Cardiac septum (tissue), 1 donor: ENCODE measurements around the gene NSFL1C. TPM values are rescaled to one million over a fixed set of nuclear protein-coding genes. Genes with fewer than 3 reads are reported as not detected.

Source experiments
- DNase-seq: peaks from one replicate; pipeline ENCODE4 v3.0.0-alpha.2; 2020; ENCODE audit warnings: low spot score
- intact Hi-C: fragments of 100-400 bp; cut with DNase I; formaldehyde crosslinking; loops from one replicate; pipeline ENCODE4 v1.14.0; 2022
- total RNA-seq: library from RNA; stranded (reverse); fragmentation: NEBNext Ultra II Directional; extraction: Animal tissue kit (Norgen Biotek cat#: 25700); gene quantifications from one replicate; pipeline ENCODE4 v1.2.1, GENCODE V29; 2021
- donor health status: DM: no; HTN: no; CAD: no.

NSFL1C gene
- total RNA-seq, 1 donor from 2014 or later, result 64.0 TPM

- peak; percentile 80 for DNase-seq
- intact Hi-C loops, result no loop called here
Measured at GRCh38 chr20:1434571-1435336, 31.9 kb downstream of the NSFL1C start.

GRCh38 chr20:1431158-1431557, 35.5 kb downstream of the NSFL1C start:
- DNase-seq, result no peak
- intact Hi-C loops, result no loop called here

GRCh38 chr20:1430004-1430451, 36.6 kb downstream of the NSFL1C start:
- no peak for DNase-seq
- intact Hi-C loops, result no loop called here

- intact Hi-C loops, result no loop called here
- no peak for DNase-seq
Measured at GRCh38 chr20:1429143-1429728, 37.4 kb downstream of the NSFL1C start.

- no peak for DNase-seq
- intact Hi-C loops, result no loop called here
Measured at GRCh38 chr20:1427457-1428054, 39.1 kb downstream of the NSFL1C start.

- intact Hi-C loops, result no loop called here
- DNase-seq, result no peak
Measured at GRCh38 chr20:1426231-1426849, 40.3 kb downstream of the NSFL1C start.

DNA sequence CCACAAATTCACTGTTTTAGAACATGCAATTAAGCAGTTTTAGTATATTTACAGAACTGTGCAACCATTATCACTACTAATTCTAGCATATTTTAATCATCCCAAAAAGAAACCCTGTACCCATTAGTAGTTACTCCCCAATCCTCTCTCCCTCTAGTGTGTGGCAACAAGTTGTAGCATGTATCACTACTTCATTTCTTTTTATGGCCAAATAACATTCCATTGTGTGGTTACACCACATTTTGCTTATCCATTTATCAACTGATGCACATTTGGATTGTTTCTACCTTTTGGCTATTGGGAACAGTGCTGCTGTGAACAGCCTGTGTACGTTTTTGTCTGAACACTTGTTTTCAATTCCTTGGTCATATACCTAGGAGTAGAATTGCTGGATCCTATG, 42.3 kb downstream of the NSFL1C start:
- intact Hi-C loops, result no loop called here
- DNase-seq, result no peak

DNA sequence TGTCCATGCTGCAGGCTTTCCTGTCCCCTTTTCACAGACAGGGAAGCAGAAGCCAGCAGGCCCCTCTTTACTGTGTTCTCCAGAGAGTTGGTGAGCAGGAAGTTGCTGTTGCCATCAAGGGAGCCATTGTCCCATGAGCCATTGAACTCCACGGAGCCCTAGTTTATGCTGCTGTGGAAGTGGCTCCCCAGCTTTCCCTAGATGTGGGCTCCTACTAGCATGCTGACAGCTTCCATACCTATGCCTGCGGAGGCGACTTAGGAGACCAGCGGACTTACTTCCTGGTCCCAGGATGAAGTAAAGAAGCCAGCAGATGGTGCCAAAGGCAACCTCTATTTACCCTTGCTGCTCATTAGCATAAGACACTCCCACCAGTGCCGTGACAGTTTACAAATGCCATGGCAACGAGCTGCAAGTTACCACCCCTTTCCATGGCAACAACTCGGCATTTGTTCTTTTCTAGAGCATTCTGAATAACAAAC, 43.0 kb downstream of the NSFL1C start:
- intact Hi-C loops, result no loop called here
- DNase-seq, result no peak

DNA sequence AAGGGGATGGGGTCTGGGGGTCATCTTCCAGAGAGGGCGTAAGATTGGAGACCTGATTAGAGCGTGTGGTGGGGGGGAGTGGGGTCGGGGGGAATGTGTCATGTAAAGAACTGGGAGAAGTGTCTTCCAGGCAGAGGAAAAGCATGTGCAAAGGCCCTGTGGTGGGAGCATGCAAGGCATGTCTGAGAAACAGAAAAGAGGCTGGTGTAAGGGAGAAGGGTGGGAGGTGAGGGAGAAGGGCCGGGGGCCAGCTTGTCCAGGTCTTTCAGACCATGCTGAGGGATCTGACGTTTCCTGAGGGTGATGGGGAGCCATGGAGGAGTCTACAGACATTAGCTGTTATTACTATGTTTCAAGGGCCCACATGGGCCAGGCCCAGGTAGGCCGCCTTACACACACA, 43.4 kb downstream of the NSFL1C start:
- intact Hi-C loops, result no loop called here
- DNase-seq, result no peak

GRCh38 chr20:1422753-1423152, 43.9 kb downstream of the NSFL1C start:
- intact Hi-C loops, result no loop called here
- DNase-seq, result no peak

DNA sequence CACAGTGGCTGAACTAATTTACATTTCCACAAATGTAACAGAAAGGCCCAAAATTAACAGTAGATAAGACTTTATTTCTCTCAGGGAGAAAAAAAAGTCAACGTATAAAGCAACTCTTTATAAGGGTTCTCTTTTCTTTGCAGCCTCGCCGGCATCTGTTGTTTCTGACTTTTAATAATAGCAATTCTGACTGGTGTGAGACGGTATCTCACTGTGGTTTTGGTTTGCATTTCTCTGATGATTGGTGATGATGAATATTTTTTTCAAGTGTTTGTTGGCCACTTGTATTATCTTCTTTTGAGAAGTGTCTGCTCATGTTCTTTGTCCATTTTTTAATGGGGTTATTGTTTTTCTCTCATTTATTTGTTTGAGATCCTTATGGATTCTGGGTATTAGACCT, 46.6 kb downstream of the NSFL1C start:
- intact Hi-C loops, result no loop called here
- DNase-seq, result no peak

DNA sequence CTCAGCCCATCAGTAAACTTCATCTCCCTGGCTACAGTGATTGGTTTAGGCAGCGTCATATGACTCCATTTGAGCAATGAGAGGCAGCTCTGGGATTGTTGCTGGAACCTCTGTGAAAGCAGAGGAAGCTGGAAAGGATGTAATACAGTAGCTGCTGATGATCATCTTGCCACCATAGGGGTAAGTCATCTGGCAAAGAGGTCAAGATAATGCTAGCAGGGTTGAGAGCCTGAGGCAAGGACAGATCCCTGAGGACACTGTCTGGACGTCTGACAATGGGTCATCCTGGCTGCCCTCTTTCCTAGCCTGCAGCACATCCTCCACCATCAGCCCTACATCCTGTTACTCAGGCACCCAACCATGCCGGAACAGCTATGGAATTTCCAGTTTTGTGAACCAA, 48.3 kb downstream of the NSFL1C start:
- no peak for DNase-seq
- intact Hi-C loops, result no loop called here

DNA sequence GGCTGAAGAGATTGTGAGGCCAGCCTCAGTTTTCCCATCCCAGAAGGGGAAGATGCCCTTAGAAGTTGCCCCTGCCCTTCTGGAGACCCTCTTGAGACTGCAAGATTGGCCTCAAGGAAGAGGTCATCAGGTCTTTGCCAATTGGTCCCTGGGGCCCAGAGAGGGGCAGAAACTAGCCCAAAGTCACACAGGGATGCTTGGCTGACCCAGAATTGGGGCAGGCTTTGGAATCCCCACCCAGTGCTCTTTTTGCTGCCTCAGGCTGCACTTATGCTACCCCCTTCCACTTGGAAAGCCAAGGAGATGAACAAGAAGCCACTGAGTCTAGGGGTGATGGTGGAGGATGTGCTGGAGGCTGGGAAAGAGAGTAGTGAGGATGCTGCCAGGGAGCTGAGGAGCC, 48.9 kb downstream of the NSFL1C start:
- intact Hi-C loops, result no loop called here
- DNase-seq, result no peak

DNA sequence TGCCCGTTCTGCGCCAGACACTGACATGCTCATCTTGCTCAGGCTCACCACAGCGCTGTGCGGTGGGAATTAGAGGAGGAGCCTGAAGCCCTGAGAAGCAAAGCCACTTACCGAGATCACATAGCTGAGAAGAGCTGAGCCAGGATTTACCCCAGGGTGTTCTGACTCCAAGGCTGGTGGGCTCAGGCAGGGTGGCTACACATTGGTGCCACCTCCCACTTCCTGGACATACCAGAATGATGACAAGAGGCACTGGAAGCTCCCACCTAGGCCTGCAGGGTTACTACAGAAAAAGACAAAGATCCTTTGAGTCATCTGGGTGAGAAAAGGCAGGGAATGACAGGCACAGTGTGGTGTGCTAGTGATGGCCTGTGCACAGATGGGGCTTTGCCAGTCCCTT, 49.4 kb downstream of the NSFL1C start:
- intact Hi-C loops, result no loop called here
- DNase-seq, result no peak

- intact Hi-C loops, result no loop called here
- no peak for DNase-seq
Measured at GRCh38 chr20:1415667-1416468, 50.8 kb downstream of the NSFL1C start.

GRCh38 chr20:1414982-1415381, 51.7 kb downstream of the NSFL1C start:
- DNase-seq, result no peak

GRCh38 chr20:1405801-1406200, 60.8 kb downstream of the NSFL1C start:
- intact Hi-C loops, result no loop called here
- DNase-seq, result no peak

More at GRCh38 chr20:1414982-1415381, 51.7 kb downstream of the NSFL1C start:
- intact Hi-C loops, result no loop called here

- intact Hi-C loops, result no loop called here
Measured at GRCh38 chr20:1403624-1404023, 63.0 kb downstream of the NSFL1C start.

DNA sequence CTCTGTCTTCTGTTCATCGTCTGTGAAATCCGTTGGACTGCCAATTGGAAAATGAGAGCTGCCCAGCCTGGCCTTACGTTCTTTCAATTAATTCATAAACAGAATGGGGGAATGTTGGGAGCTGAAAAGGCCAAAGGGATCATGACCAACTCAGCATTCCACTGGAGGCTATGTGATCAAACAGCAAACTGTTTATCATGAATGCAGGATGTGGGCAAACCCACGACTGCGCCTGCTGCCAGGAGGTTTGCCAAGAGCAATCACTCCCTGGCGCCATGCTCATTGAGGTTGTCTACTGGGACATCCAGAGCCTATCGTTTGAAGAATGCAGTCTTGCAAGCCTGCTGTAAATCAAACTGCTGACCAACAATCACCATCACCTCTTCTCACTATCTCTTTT, 64.5 kb downstream of the NSFL1C start:
- intact Hi-C loops, result no loop called here
- no peak for DNase-seq

More at GRCh38 chr20:1403624-1404023, 63.0 kb downstream of the NSFL1C start:
- DNase-seq, result no peak
